PC-9 (cell line): ENCODE results near the gene RABGGTA. TPM values are rescaled to one million over a fixed set of nuclear protein-coding genes. Genes with fewer than 3 reads are reported as not detected.
"Not testable (repeated sequence)": the region's sequence is repeated elsewhere in the genome, so short reads cannot be mapped to it uniquely, and the experiment has no call there.

Source experiments
- BruUV-seq: library from RNA; stranded (reverse); fragments of 400-500 nt; replicated peaks from 2 replicates; lab custom pipeline; 2021; lab: Mats Ljungman, UMichigan
- CTCF ChIA-PET: fragments of 300-600 bp; sonication (Branson Sonifier 250); formaldehyde crosslinking; loops from one replicate; lab custom pipeline; 2022; ENCODE audit warnings: antibody characterized with exemption; lab: Charles Lee
- POLR2A ChIA-PET: fragments of 300-600 bp; sonication (Branson Sonifier 250); formaldehyde crosslinking; loops from one replicate; lab custom pipeline; 2022; ENCODE audit warnings: antibody characterized with exemption; ENCODE audit not compliant: unreplicated experiment; lab: Charles Lee
- DNase-seq, 2 experiments: peaks; one replicate each; pipeline versions ENCODE4 v3.0.0 to v3.0.0-alpha.2; 2015 to 2022; ENCODE audit warnings: mixed read lengths in 1 of 2
- H2AFZ ChIP-seq: fragments of 200-600 bp; sonication (generic); 2 replicates; pipeline ENCODE4 v1.8.1; 2017; ENCODE audit warnings: antibody characterized with exemption
- H3F3A ChIP-seq: fragments of 200-600 bp; sonication (generic); 2 replicates; pipeline ENCODE4 v1.8.1; 2017; ENCODE audit warnings: antibody characterized with exemption, mild to moderate bottlenecking, low read depth; ENCODE audit not compliant: insufficient read depth
- H3K27ac ChIP-seq: fragments of 200-600 bp; sonication (generic); 2 replicates; pipeline ENCODE4 v1.6.1; 2016; ENCODE audit warnings: mixed run types
- H3K27me3 ChIP-seq: fragments of 200-600 bp; sonication (generic); 2 replicates; pipeline ENCODE4 v1.6.1; 2016; ENCODE audit warnings: low read depth, mixed run types; ENCODE audit not compliant: insufficient read depth
- H3K36me3 ChIP-seq: fragments of 200-600 bp; sonication (generic); 2 replicates; pipeline ENCODE4 v1.6.1; 2016; ENCODE audit warnings: low read depth, mixed run types
- H3K4me1 ChIP-seq: fragments of 200-600 bp; sonication (generic); replicated peaks from 2 replicates; pipeline ENCODE4 v1.6.1; 2016; ENCODE audit warnings: mixed run types; ENCODE audit not compliant: insufficient read depth
- H3K4me2 ChIP-seq: fragments of 200-600 bp; sonication (generic); 2 replicates; pipeline ENCODE4 v1.6.1; 2017; ENCODE audit warnings: mixed run types
- H3K4me3 ChIP-seq: fragments of 200-600 bp; sonication (generic); 2 replicates; pipeline ENCODE4 v1.6.1; 2016; ENCODE audit warnings: mixed run types
- H3K79me2 ChIP-seq: fragments of 200-600 bp; sonication (generic); 2 replicates; pipeline ENCODE4 v1.6.1; 2017; ENCODE audit warnings: low read depth, mixed run types
- H3K9me2 ChIP-seq: fragments of 200-600 bp; sonication (generic); 2 replicates; pipeline ENCODE4 v1.8.1; 2017; ENCODE audit warnings: mild to moderate bottlenecking; ENCODE audit not compliant: insufficient read depth
- H3K9me3 ChIP-seq: fragments of 200-600 bp; sonication (generic); 2 replicates; pipeline ENCODE4 v1.8.1; 2016; ENCODE audit warnings: low read depth; ENCODE audit not compliant: insufficient read depth
- H4K20me1 ChIP-seq: fragments of 200-600 bp; sonication (generic); 2 replicates; pipeline ENCODE4 v1.8.1; 2017; ENCODE audit not compliant: insufficient read depth
- CTCF ChIP-seq: fragments of 200-600 bp; sonication (generic); conservative IDR thresholded peaks from 2 replicates; pipeline ENCODE4 v1.6.1; 2017; ENCODE audit warnings: mixed run types, antibody characterized with exemption, mild to moderate bottlenecking, moderate library complexity
- EZH2 ChIP-seq: fragments of 200-600 bp; sonication (generic); IDR thresholded peaks from 2 replicates; pipeline ENCODE4 v1.8.0; 2017; ENCODE audit warnings: antibody characterized with exemption, low read depth
- intact Hi-C: fragments of 100-400 bp; cut with micrococcal nuclease; formaldehyde crosslinking; loops from one replicate; pipeline ENCODE4 v1.10.0; 2022; ENCODE audit not compliant: unreplicated experiment
- total RNA-seq: library from RNA; stranded (reverse); gene quantifications from 2 replicates; pipeline ENCODE4 v1.2.3, GENCODE V29; 2021

Gene RABGGTA
- total RNA-seq, 1 experiment from 2014 or later, result 25.2 TPM

- no peak for TF ChIP-seq CTCF
- TF ChIP-seq EZH2, result no peak
- BruUV-seq, result no TSS peak
- Histone ChIP-seq H3K4me1 (no peaks in the 10 kb centered on the region), H4K20me1 (no peaks in the 10 kb centered on the region), H3F3A (no peaks in the 10 kb centered on the region), H3K9me3 (no peaks in the 10 kb centered on the region), H3K4me3 (no peak overlapping the region), H3K79me2 (no peaks in the 10 kb centered on the region), H3K4me2 (no peak overlapping the region), H3K36me3 (no peaks in the 10 kb centered on the region), H2AFZ (no peak overlapping the region), H3K27me3 (no peaks in the 10 kb centered on the region), H3K27ac (no peak overlapping the region), H3K9me2 (no peaks in the 10 kb centered on the region)
- CTCF ChIA-PET, result no interaction called here
- intact Hi-C loops, result no loop called here
- DNase-seq, result no peak
- POLR2A ChIA-PET, result no interaction called here
Measured at GRCh38 chr14:24249230-24250021, 22.0 kb downstream of the RABGGTA start.

GRCh38 chr14:24247422-24247821 is 24.0 kb downstream of the RABGGTA start:
- ChIA-PET CTCF (interaction anchor here (0.6 kb wide), 1 partner anchor 60 kb away, joined by 4 read pairs; no protein-coding TSS in a partner anchor), POLR2A (interaction anchor here (0.6 kb wide), 1 partner anchor 45 kb away, joined by 3 read pairs; no protein-coding TSS in a partner anchor)
- BruUV-seq, result no TSS peak
- Histone ChIP-seq H3K4me2 (no peak overlapping the region), H3K9me2 (no peaks in the 10 kb centered on the region), H2AFZ (no peak overlapping the region), H4K20me1 (no peaks in the 10 kb centered on the region), H3K9me3 (no peaks in the 10 kb centered on the region), H3K27ac (no peak overlapping the region), H3F3A (peaks cover 12% of the 10 kb centered on the region; the same call in 1 of the 2 replicates), H3K4me3 (no peak overlapping the region), H3K4me1 (peaks cover 6% of the 10 kb centered on the region), H3K79me2 (no peaks in the 10 kb centered on the region), H3K27me3 (no peaks in the 10 kb centered on the region), H3K36me3 (no peaks in the 10 kb centered on the region)
- no peak for DNase-seq
- no peak for TF ChIP-seq CTCF
- no peak for TF ChIP-seq EZH2
- intact Hi-C loops, result no loop called here

GRCh38 chr14:24246765-24247212 is 24.6 kb downstream of the RABGGTA start:
- Histone ChIP-seq H3K79me2 (no peaks in the 10 kb centered on the region), H4K20me1 (no peaks in the 10 kb centered on the region), H3K36me3 (no peaks in the 10 kb centered on the region), H3K27me3 (no peaks in the 10 kb centered on the region), H3K4me1 (peaks cover 6% of the 10 kb centered on the region), H3K4me3 (no peak overlapping the region), H3K9me2 (no peaks in the 10 kb centered on the region), H3F3A (peaks cover 12% of the 10 kb centered on the region; the same call in 1 of the 2 replicates), H3K27ac (no peak overlapping the region), H3K4me2 (no peak overlapping the region), H3K9me3 (no peaks in the 10 kb centered on the region), H2AFZ (no peak overlapping the region)
- ChIA-PET POLR2A (interaction anchor here (0.6 to 0.7 kb wide), 2 partner anchors 46 to 122 kb away, joined by 3 to 6 read pairs; no protein-coding TSS in a partner anchor), CTCF (interaction anchor here (0.7 kb wide), 1 partner anchor 210 kb away, joined by 3 read pairs; no protein-coding TSS in a partner anchor)
- no peak for TF ChIP-seq CTCF
- TF ChIP-seq EZH2, result no peak
- intact Hi-C loops, result no loop called here
- DNase-seq, result no peak
- BruUV-seq, result no TSS peak

- peaks cover 16% of the 10 kb centered on the region; the same call in 1 of the 2 replicates for H3F3A ChIP-seq
- H3K4me3 ChIP-seq, H4K20me1 ChIP-seq, H3K4me1 ChIP-seq, intact Hi-C loops, H3K27ac ChIP-seq, H3K9me2 ChIP-seq, H2AFZ ChIP-seq, BruUV-seq, CTCF ChIA-PET, H3K79me2 ChIP-seq, H3K4me2 ChIP-seq, DNase-seq, H3K9me3 ChIP-seq, H3K36me3 ChIP-seq, H3K27me3 ChIP-seq: not testable (repeated sequence)
- POLR2A ChIA-PET, result interaction anchor here (0.6 kb wide), 1 partner anchor 14 kb away, joined by 3 read pairs; no protein-coding TSS in a partner anchor
Measured at GRCh38 chr14:24245350-24245749, 26.0 kb downstream of the RABGGTA start.
